GM18519 (cell line): Measurements from ENCODE around the gene TMEM121B.
A peak's percentile ranks its signal among the peaks of the same experiment; 100 is the strongest.

Experiments
- ATAC-seq: cut with Tn5 transposase; IDR thresholded peaks from one replicate; pipeline ENCODE4 v1.9.1; 2021; ENCODE audit warnings: mild to moderate bottlenecking, moderate library complexity; ENCODE audit not compliant: unreplicated experiment, low FRiP score

TMEM121B gene

GRCh38 chr22:17097062-17097461 is 24.1 kb downstream of the TMEM121B start:
- no peak for ATAC-seq

- ATAC-seq, result no peak
Observed at GRCh38 chr22:17096071-17096470, 25.1 kb downstream of the TMEM121B start.

- no peak for ATAC-seq
Observed at GRCh38 chr22:17095538-17095937, 25.6 kb downstream of the TMEM121B start.

- ATAC-seq, result no peak
Observed at GRCh38 chr22:17093081-17093480, 28.1 kb downstream of the TMEM121B start.

GRCh38 chr22:17091851-17092250 is 29.3 kb downstream of the TMEM121B start:
- ATAC-seq, result no peak

- no peak for ATAC-seq
Observed at GRCh38 chr22:17090550-17090949, 30.6 kb downstream of the TMEM121B start.

GRCh38 chr22:17087498-17088131 is 33.5 kb downstream of the TMEM121B start:
- no peak for ATAC-seq

GRCh38 chr22:17086788-17087497 is 34.2 kb downstream of the TMEM121B start:
- no peak for ATAC-seq

- no peak for ATAC-seq
Observed at GRCh38 chr22:17086296-17086695, 34.9 kb downstream of the TMEM121B start.

- ATAC-seq, result no peak
Observed at GRCh38 chr22:17085277-17086181, 35.6 kb downstream of the TMEM121B start.

GRCh38 chr22:17084554-17085276 is 36.4 kb downstream of the TMEM121B start, which contains the start of gene IL17RA:
TSS of gene IL17RA (plus strand) at chr22:17085000. CDS start at chr22:17085092, 92 bp downstream.
- ATAC-seq, result peak; percentile 73

- no peak for ATAC-seq
Observed at GRCh38 chr22:17083811-17084441, 37.2 kb downstream of the TMEM121B start.

GRCh38 chr22:17083255-17083654 is 37.9 kb downstream of the TMEM121B start:
- no peak for ATAC-seq

- no peak for ATAC-seq
Observed at GRCh38 chr22:17079572-17079971, 41.6 kb downstream of the TMEM121B start.

GRCh38 chr22:17077255-17077654 is 43.9 kb downstream of the TMEM121B start:
- no peak for ATAC-seq

GRCh38 chr22:17074648-17075002 is 46.5 kb downstream of the TMEM121B start:
- no peak for ATAC-seq

- no peak for ATAC-seq
Observed at GRCh38 chr22:17072877-17073276, 48.3 kb downstream of the TMEM121B start.
